Esophagus muscularis mucosa (tissue), 3 donors: Measurements from ENCODE around the gene GRID1.

Source experiments
- EP300 ChIP-seq: sonication (generic); formaldehyde crosslinking; IDR thresholded peaks from one replicate; pipeline ENCODE4 v1.6.1; 2017; ENCODE audit warnings: antibody characterized with exemption
- TF ChIP-seq, protein P1 (sequence below), 3 experiments: fragments of 200-600 bp in 2 of 3; fragments of 450-650 bp in 1 of 3; sonication (generic) in 2 of 3; IDR thresholded peaks; one replicate each; pipeline ENCODE4 v1.5.1; 2017 to 2019; ENCODE audit warnings: antibody characterized with exemption in 3 of 3, mild to moderate bottlenecking in 2 of 3, moderate library complexity in 1 of 3

- TF ChIP-seq, protein P1, sequence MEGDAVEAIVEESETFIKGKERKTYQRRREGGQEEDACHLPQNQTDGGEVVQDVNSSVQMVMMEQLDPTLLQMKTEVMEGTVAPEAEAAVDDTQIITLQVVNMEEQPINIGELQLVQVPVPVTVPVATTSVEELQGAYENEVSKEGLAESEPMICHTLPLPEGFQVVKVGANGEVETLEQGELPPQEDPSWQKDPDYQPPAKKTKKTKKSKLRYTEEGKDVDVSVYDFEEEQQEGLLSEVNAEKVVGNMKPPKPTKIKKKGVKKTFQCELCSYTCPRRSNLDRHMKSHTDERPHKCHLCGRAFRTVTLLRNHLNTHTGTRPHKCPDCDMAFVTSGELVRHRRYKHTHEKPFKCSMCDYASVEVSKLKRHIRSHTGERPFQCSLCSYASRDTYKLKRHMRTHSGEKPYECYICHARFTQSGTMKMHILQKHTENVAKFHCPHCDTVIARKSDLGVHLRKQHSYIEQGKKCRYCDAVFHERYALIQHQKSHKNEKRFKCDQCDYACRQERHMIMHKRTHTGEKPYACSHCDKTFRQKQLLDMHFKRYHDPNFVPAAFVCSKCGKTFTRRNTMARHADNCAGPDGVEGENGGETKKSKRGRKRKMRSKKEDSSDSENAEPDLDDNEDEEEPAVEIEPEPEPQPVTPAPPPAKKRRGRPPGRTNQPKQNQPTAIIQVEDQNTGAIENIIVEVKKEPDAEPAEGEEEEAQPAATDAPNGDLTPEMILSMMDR (IDR thresholded peaks at IDR 0.05): no peak
- TF ChIP-seq EP300: no peak
Observed at GRCh38 chr10:86286236-86287109, 80.1 kb downstream of the GRID1 start.
